CD4-positive, alpha-beta T cell treated with Interleukin-6 at 100 ng/mL for 8 hours (primary cell): Measurements from ENCODE around the gene TRUB2.
"Not testable (repeated sequence)": the region's sequence is repeated elsewhere in the genome, so short reads cannot be mapped to it uniquely, and the experiment has no call there.

Experiments
- DNase-seq: peaks from one replicate; pipeline ENCODE4 v3.0.0-alpha.2; 2020; ENCODE audit warnings: mixed read lengths, low spot score

TRUB2 gene

DNA sequence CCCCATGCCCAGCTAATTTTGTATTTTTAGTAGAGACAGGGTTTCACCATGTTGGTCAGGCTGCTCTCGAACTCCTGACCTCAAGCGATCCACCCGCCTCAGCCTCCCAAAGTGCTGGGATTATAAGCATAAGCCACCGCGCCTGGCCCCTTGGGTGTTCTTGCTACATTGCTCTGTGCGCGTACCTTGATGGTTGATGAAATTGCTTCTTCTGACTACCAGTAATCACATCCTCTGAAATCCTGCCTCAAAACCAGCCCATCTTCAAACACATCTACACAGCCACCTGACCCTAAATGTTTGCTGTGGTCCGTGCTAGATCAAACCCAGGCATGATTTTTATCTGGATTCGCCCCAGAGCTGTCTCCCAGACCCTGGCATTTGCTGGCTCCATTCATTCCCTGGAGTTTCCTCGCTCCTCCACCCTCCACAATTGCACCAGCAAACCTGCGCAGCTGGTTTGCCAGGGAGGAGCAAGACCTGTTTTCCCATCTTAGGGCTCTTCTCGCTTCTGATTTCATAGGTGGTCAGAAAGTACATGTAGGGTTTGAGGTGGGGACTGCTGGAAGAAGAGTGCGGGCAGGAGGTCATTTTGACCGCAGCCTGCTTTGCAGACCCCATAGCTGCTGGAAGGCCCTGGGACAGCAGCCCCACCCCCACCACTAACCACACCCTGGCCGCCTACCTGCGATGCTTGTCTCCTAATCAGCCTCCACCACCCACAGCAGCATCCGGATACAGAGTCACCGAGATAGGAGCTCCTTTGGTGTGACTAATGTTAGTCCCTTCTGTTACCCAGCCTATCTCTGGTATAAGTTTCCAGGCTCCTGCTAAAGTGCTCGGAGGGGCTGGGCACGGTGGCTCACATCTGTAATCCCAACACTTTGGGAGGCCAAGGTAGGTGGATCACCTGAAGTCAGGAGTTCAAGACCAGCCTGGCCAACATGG is 23.4 kb downstream of the TRUB2 start:
- DNase-seq, result no peak

DNA sequence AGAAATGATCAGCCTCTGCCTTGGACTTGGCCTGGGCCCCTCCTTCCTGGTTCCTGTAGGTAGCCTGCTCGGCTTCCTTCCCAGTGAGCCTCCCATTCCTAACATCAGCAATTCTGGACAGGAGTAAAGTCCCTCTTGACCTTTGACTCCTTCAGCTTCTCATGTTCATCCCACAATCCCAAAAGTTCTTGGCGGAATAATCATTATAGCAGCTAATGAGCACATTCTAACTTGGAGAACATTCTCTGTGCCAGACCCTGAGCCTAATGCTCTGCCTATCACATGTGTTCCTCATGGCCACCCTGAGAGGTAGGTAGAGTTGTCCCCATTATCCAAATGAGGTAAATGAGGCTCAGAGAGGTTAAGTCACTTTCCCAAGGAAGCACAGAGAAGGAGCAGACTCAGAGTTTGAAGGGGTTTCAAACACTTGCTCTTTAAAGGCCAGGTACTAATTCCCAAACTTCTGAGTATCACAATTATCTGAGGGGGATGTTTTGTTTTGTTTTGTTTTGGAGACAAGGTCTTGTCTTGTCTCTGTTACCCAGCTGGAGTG is 24.9 kb downstream of the TRUB2 start:
- no peak for DNase-seq

DNA sequence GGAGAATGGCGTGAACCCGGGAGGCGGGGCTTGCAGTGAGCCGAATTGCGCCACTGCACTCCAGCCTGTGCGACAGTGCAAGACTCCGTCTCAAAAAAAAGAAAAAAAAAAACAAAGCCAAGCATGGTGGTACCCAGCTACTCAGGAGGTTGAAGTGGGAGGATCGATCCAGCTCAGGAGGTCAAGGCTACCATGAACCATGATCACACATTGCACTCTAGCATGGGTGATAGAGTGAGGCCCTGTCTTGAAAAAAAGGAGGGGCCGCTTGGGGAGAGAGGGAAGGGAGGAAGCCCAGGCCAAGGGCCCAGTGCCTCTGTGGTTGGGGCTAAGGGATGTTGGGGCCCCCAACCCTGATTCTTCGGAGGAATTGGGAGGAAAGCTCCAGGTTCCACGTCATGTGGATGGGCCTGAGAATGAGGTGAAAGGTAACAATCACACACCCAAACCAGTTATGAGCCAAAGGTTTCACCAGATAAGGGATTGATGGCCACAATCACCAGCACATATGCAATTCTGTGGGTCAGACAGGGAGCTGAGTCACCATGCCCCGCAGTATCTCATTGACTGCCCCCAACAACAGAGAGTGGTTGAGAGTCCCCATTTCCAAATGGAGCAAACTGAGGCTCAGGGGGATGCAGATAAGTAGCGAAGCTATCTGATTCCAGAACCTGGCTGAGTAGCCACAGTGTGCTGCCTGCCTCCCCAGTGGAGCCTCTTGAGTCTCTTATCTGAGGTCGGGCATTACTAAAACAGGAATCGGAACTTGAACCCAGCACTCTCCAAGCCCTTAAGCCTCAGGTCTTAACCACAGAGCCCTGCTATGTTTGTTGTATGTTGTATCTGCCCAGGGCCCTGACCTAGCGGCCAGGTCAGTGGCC is 25.7 kb downstream of the TRUB2 start:
- no peak for DNase-seq

DNA sequence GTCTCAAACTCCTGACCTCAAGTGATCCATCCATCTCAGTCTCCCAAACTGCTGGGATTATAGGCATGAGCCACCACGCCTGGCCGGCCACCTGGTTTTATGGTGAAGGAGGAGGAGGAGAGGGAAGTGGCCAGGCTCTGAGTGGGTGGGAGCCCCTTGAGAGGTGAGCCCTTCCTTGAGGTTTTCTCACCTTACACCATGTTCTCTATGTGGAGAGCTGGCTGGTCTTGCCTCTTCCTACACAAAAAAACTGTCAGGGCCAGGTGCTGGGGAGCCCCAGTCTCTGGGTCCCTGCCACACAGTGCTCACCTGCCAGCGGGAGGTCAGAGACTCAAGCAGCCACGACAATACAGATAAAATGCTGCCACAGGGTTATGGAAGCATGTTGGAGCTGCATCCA is 28.1 kb downstream of the TRUB2 start:
- DNase-seq, result no peak

DNA sequence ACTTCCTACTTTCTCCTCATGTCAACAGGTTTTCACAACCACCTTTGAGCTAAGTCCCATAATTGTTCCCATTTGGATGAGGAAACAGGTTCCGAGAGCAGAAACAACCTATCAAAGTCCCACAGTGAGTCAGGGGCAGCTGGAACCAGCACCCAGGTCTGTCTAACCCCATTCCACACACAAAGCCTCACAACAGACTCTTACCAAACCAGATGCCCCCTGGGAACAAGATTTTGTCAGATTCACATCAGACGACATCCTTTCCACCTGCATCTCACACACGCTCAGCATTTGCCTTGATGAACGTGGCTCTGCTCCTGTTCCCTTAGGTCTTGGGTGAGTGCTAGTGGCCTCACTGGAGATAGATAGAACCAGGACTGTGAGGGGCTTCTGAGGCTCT is 29.2 kb downstream of the TRUB2 start:
- no peak for DNase-seq

DNA sequence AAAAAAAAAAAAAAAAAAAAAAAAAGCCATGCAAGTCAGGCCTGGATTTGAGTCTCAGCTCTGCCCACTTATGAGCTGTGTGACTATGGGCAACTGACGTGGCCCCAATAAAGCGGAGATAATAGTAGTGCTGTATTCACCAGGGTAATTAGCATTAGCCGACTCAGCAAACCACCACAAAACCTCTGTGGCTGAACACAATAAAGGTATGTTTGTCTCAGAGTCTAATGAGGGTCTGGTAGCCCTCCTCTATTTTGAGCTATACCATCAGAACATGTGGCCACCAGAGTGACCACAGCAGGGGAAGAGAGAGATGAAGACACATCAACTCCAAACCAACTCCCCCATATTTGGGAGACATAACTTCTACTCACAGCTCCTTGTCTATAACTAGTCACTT is 30.2 kb downstream of the TRUB2 start:
- DNase-seq, result no peak

DNA sequence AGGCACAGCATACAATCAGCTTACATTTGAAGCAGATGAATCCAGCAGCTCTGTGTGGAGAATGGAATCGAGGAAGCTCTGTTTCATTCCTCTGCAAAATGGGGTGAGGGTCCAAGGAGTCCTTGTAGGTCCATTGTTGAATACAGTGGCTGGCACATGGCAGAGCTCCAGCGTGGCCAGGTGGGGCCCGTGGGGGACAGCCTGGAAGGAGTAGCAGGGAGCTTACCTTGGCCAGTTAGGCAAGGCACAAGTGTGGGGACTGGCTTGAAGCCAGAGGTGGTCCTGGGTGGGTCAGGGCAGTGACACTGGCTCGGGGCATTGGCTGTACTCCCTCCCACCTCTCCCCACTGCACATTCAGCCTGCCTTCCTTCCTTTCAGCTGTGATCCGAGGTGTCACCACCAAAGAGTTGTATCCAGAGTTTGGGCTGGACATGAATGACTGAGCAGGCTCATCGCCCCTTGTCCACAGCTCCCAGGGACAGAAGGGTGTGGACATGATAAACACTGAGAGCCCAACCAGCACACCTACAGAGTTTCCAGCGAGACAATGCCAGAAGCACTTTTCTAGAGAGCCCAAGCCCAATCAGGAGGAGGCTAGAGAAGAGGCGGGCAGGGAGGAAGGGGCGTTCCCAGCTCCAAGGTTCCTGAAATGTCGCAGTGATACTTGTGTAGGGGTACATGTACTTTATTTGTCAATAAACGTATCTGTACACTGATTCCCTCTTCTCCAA is 33.8 kb downstream of the TRUB2 start:
- no peak for DNase-seq

DNA sequence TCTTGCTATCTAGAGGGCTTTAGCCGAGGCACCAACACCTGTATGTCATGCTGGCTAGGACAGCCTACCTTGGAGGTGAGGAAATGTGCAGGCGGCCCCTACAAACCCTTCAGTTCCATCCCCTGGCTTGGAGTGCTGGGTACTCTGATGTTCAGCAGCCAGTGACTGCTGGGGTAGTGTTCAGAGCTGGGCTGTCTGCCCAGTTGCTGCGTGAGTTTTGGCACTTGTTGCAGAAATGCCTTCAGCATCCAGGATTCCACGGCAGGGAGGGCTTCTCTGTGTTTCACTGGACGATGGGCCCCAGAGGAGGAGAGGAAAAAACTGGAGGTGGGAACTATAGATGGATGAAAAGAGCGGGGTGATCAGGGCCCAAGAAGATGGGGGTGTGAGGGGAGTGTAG is 35.8 kb downstream of the TRUB2 start:
- DNase-seq, result no peak

DNA sequence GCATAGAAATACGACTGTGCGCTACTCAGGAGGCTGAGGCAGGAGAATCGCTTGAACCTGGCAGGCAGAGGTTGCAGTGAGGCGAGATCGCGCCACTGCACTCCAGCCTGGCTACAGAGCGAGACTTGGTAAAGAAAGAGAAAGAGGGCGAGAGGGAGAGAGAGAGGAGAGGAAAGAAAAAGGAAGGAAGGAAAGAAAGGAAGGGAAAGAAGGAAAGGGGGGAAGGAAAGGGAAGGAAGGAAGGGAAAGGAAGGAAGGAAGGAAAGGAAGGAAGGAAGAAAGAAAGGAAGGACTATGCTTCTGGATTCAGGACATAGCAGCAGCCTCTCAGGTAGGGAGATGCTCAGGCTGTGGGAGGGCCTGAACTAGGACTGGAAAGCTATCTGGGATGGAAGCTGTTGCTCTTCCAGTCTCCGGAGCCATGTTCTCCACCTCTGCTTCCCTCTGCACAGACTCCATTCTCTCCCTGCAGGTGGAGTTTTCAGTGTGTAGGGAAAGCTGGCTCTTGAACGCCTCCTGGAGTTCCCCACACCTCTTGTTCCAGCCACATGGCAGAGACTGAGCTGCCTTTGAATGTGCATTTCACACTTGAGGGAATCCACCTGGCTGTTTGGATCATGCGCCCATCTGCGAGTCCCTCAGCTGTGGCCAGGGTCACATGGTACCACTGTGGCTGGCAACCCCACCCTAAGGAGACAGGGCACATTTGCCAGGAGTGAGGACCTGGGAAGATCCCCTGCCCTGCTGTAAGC is 37.0 kb downstream of the TRUB2 start:
- DNase-seq, result no peak

DNA sequence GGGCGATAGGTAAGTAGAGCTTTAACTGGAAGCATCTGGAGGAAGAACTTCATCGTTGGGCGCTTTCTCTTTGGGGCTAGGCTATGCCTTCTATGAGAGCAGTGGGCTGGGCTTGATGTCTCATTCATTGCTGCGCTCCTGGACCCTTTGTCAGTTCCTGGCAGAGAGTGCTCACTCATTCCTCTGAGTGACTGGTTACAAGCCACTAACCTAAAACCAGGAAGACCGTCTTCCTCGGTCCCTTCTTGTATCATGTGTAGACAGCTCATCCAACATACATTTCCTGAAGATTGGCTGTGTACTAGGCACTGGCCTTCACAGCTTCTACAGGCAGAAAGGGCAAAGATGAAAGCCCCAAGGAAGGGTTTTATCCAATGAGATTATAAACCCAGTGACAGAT is 39.7 kb downstream of the TRUB2 start:
- no peak for DNase-seq

DNA sequence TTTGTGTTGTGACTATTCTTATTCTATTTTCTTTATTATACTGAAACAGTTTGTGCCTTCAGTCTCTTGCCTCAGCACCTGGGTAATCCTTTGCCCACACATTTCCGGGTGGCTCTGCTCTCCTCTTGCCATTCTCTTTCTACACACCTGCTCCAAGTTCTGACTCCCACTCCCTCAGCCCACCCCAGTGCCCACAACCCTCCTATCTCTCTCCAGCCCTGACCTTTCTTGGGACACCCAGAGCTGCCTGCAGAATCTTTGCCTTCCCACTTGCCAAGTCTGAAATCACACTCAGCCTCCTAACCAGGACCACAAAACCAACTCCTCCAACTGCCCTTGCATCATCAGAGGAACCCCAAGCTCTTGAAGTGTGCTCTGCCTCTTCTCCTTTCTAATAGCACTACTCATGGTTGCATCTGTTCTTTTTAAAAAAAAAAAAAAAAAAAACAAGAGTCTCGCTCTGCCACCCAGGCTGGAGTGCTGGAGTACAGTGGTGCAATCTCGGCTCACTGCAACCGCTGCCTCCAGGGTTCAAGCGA is 42.1 kb downstream of the TRUB2 start:
- no peak for DNase-seq

DNA sequence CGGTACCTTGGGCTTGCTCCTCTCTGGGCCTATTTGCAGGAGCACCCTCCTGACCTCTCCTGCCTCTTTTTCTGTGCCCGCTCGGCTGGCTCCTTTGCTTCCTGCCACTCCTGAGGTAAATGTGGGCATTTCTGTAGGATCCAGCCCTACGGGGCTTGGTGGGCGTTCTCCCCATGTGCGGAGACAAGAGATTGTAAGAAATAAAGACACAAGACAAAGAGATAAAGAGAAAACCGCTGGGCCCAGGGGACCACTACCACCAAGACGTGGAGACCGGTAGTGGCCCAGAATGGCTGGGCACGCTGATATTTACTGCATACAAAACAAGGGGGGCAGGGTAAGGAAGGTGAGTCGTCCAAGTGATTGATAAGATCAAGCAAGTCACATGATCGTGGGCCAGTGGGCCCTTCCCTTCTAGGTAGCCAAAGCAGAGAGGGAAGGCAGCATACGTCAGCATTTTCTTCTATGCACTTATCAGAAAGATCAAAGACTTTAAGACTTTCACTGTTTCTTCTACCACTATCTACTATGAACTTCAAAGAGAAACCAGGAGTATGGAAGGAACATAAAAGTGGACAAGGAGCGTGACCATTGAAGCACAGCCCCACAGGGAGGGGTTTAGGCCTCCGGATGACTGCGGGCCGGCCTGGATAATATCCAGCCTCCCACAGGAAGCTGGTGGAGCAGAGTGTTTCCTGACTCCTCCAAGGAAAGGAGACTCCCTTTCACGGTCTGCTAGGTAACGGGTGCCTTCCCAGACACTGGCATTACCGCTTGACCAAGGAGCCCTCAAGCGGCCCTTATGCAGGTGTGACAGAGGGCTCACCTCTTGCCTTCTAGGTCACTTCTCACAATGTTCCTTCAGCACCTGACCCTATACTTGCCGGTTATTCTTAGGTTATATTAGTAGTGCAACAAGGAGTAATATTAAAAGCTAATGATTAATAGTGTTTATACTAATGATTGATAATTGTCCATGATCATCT is 42.9 kb downstream of the TRUB2 start:
- DNase-seq, result not testable (repeated sequence)

DNA sequence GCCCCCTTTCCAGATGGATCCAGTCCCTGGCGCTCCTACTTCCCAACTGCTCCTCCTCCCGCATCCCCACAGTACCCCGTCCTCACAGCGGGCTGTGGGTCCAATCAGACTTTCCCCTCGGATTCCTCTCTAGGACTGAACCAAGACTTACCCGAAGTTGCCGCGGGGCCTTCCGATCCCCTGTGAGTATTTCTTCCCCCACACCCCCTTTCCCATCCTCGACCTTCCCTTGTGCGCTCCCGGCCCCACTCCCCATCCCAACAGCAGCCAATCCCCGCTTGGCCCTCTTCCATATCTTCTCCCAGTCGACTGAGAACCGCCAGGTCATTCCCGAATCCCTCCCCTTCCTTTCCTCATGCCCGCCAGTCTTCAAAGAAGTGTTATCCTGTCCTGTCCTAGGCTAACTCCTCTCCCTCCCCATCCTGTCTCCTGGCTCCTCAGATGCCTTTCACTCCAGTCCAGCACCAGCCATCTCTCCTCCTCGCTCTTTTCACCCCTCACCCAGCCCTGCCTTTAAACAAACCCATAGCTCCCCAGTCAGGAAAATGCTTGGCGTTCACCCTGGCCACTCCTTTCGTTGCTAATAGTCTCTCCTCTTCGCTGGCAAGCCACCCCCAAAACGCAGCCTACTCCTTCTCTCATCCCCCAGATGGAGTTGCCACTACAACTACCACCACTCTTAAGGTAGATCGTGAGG is 45.5 kb downstream of the TRUB2 start:
- DNase-seq, result no peak

DNA sequence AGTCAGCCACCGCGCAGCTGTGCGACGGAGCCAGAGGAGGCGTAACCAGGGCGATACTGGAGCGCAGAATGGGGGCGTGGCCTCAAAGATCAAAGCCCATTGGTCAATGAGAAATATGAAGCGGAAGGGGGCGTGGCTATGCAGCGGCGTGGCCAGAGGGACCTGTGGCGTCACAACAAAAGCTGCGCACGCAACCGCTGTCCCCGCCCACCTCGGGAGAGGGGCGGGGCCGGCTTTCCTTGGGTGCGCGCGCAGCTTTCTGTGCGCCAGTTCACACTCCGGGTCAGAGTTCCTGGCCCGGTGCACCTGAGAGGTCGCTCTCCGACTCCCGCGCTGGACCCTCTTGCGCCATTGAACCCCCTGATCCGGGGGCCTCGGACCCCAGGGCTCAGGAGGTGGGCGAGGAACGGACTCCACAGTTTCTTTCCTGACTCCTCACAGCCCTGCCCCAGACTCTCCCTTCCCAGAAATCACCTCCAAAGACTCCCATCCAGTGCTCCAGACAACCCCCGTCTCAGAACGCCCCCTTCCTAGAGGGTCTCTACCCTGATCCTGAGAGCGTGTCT is 46.2 kb downstream of the TRUB2 start, which contains the start of gene SWI5:
SWI5 (plus strand) TSS at position 269 of the 566 bp plus-strand sequence.
- peak; percentile 100 for DNase-seq

DNA sequence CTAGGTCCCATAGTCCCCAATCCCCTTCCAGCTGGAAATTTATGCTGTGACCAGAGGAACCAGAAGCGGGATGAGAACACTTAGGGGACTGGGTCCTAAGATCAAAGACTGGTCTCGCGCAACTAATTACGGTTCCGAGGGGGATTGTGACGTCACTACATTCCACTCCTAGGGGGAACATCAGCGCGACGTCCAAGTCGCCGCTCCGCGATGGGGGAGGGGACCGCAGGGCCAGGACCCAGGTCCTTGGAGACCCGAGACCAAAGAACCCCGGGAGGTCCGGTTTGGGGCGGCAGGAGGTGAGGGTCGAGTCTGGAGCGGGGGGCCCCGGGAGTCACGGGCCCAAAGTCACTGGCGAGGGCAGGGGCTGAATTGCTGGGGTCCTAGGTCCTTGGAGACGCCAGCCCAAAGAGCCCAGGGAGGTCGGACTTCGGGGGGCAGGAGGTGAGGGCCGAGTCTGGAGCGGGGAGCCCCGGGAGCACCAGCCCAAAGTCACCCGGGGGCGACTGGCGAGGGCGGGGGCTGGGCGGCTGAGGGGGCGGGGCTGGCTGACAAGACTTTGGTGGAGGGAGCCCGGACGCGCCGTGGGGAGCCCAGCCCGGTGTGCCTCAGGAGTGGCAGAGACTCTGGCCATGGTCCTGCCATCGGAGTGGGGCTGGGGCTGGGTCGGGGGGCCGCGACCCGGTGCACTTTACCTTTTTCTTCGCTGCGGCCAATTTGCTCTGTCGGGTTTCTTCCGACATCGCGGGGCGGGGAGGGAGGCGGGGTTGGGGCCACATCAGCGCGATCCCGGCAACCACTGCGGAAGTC is 46.8 kb downstream of the TRUB2 start, which contains the start of gene GOLGA2:
GOLGA2 (minus strand) TSS at position 810 of the 810 bp plus-strand sequence; CDS start at position 779, 31 bp downstream.
- DNase-seq, result no peak

DNA sequence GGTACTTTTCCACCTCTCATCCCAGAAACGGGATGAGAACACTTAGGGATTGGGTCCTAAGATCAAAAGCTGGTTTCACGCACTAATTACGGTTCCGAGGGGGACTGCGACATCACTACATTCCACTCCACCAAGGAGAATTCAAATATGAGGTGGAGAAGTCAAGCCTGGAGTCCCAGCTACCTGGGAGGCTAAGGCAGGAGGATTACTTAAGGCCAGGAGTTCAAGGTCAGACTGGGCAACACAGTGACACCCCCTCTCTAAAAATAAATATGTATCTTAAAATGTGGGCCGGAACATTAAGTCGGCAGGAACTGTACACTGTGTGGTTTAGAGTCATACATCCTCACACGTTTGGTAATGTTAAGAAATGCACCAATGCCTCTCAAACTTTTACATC is 48.0 kb downstream of the TRUB2 start:
- no peak for DNase-seq

DNA sequence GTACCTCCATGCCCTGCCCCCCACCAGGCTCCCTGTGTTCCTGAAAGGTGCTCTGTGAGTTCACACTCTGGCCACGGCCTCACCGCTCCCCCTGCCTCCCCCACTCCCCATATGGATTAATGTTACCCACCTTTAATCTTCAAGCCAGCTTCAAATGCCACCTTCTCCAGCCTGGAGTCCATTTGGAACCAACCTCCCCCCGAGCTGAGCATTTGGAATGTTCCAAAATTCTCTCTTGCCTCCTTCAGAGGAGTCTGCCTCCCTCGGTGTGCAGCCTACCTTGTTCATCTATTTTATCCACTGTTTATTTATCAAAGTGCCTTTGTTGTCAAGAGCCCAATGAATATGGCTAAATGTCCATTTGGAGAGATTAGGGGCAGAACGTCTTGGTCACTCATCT is 50.7 kb downstream of the TRUB2 start:
- no peak for DNase-seq

DNA sequence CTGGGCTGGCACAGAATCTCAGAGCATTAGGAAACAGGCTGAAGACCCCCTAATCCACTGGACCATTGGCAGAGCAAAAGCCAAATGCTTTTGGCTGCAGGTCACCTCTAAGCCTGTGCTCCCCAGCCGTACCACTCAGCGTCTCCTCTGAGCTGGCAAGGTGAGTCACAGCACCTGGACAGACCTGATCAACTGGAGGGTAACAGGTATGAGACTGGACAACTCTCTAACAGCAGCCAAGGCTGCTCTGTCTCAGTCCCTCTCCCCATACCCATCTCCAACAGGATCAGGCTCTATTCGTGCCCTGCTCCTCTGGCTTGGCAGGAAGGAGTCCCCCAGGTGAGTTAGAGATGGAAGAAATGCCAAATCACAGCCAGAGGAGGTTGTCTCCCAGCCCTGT is 51.1 kb downstream of the TRUB2 start:
- no peak for DNase-seq
